ENCODE results near the gene SLC51B. TPM values are rescaled to one million over a fixed set of nuclear protein-coding genes. Genes with fewer than 3 reads are reported as not detected.

Gene SLC51B
- total RNA-seq, 1 donor from 2014 or later = not detected

GRCh38 chr15:65100442-65100841, 55.3 kb downstream of the SLC51B start:
- H3K4me3 ChIP-seq (ENCODE audit: low read depth, low read length) = no peak overlapping the region
- TF ChIP-seq, protein P1, sequence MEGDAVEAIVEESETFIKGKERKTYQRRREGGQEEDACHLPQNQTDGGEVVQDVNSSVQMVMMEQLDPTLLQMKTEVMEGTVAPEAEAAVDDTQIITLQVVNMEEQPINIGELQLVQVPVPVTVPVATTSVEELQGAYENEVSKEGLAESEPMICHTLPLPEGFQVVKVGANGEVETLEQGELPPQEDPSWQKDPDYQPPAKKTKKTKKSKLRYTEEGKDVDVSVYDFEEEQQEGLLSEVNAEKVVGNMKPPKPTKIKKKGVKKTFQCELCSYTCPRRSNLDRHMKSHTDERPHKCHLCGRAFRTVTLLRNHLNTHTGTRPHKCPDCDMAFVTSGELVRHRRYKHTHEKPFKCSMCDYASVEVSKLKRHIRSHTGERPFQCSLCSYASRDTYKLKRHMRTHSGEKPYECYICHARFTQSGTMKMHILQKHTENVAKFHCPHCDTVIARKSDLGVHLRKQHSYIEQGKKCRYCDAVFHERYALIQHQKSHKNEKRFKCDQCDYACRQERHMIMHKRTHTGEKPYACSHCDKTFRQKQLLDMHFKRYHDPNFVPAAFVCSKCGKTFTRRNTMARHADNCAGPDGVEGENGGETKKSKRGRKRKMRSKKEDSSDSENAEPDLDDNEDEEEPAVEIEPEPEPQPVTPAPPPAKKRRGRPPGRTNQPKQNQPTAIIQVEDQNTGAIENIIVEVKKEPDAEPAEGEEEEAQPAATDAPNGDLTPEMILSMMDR (conservative IDR thresholded peaks at IDR 0.05; ENCODE audit: low read depth, low read length) = no peak
- DNase-seq (ENCODE audit: low read depth) = no peak

GRCh38 chr15:65101411-65101890, 56.3 kb downstream of the SLC51B start:
- no peak overlapping the region for H3K4me3 ChIP-seq (ENCODE audit: low read depth, low read length)
- TF ChIP-seq, protein P1 (conservative IDR thresholded peaks at IDR 0.05; ENCODE audit: low read depth, low read length) = peak; percentile 88
- DNase-seq (ENCODE audit: low read depth) = no peak

- no peak for DNase-seq (ENCODE audit: low read depth)
- no peak overlapping the region for H3K4me3 ChIP-seq (ENCODE audit: low read depth, low read length)
- TF ChIP-seq, protein P1 (conservative IDR thresholded peaks at IDR 0.05; ENCODE audit: low read depth, low read length) = no peak
These were observed 56.9 kb downstream of the SLC51B start for GRCh38 chr15:65101891-65102708.

GRCh38 chr15:65102912-65103311, 57.7 kb downstream of the SLC51B start:
- TF ChIP-seq, protein P1 (conservative IDR thresholded peaks at IDR 0.05; ENCODE audit: low read depth, low read length) = no peak
- no peak overlapping the region for H3K4me3 ChIP-seq (ENCODE audit: low read depth, low read length)

More at GRCh38 chr15:65102912-65103311, 57.7 kb downstream of the SLC51B start:
- DNase-seq (ENCODE audit: low read depth) = no peak

Other genes starting within 250 kb of the SLC51B start
- 23.3 and 27.6 TPM in 2 replicates for gene PIF1, start 219.7 kb upstream of the SLC51B start, total RNA-seq
- 3.9 and 6.4 TPM in 2 replicates for gene PLEKHO2, start 203.5 kb upstream of the SLC51B start, total RNA-seq
- gene ANKDD1A, start 133.5 kb upstream of the SLC51B start, total RNA-seq = 0.51 and 3.0 TPM in 2 replicates
- 80.1 and 83.0 TPM in 2 replicates for gene SPG21, start 55.5 kb upstream of the SLC51B start, total RNA-seq
- gene MTFMT, start 15.7 kb upstream of the SLC51B start, total RNA-seq = 22.1 and 27.1 TPM in 2 replicates
- gene RASL12, start 22.6 kb downstream of the SLC51B start, total RNA-seq = not detected in 2 replicates
- not detected in 2 replicates for gene KBTBD13, start 31.4 kb downstream of the SLC51B start, total RNA-seq
- 0.07 and 0.23 TPM in 2 replicates for gene UBAP1L, start 69.8 kb downstream of the SLC51B start, total RNA-seq
- 24.6 and 26.3 TPM in 2 replicates for gene PDCD7, start 88.4 kb downstream of the SLC51B start, total RNA-seq
- 20.0 and 24.3 TPM in 2 replicates for gene CLPX, start 140.0 kb downstream of the SLC51B start, total RNA-seq
- gene CILP, start 166.1 kb downstream of the SLC51B start, total RNA-seq = not detected in 2 replicates
- gene PARP16, start 241.5 kb downstream of the SLC51B start, total RNA-seq = 3.5 and 7.9 TPM in 2 replicates